Ovary (tissue), 3 donors: ENCODE data around the gene UQCR11.

Experiments used
- EP300 ChIP-seq: sonication (generic); formaldehyde crosslinking; IDR thresholded peaks from one replicate; pipeline ENCODE4 v1.6.1; 2017; ENCODE audit warnings: antibody characterized with exemption
- TF ChIP-seq, protein P1 (sequence below), 3 donors: fragments of 450-650 bp in 2 of 3; fragments of 200-600 bp in 1 of 3; IDR thresholded peaks; one replicate each; pipeline versions ENCODE4 v1.5.1 to v1.8.0; 2016 to 2022; ENCODE audit warnings: antibody characterized with exemption in 3 of 3, mild to moderate bottlenecking in 1 of 3
- donor health status: DM: no; HTN: no; CAD: no.

DNA sequence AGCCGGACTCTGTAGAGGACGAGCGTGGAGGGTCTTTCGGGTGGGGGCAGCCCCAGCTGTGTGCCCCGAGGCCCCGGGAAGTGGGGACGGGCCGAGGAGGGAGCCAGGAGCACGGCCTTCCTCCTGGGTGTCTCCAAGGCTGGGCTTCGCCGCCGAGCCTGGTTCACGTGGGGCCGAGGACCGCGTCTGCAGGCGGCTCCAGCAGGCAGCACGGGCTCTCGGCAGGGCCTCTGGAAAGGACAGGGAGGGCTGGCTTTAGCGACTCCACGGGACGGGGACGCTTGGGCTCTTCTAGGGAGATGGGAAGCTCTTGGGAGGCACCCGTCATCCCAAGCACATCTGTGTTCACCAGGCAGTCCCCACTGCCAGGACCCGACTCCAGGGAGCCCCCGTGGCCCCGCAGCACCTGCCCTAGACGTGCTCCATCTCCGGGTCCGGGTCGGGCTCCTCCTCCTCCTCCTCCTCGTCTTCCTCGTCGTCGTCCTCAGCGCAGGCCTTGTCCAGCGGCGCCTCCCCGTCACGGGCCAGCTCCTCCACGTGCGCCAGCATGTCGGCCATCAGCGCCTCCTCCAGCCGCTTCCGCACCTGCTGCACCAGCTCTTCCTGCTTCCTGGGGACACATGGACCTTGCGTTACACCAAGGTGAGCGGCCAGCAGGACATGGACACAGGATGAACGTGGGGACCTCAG, 27.2 kb downstream of the UQCR11 start:
- TF ChIP-seq, protein P1, sequence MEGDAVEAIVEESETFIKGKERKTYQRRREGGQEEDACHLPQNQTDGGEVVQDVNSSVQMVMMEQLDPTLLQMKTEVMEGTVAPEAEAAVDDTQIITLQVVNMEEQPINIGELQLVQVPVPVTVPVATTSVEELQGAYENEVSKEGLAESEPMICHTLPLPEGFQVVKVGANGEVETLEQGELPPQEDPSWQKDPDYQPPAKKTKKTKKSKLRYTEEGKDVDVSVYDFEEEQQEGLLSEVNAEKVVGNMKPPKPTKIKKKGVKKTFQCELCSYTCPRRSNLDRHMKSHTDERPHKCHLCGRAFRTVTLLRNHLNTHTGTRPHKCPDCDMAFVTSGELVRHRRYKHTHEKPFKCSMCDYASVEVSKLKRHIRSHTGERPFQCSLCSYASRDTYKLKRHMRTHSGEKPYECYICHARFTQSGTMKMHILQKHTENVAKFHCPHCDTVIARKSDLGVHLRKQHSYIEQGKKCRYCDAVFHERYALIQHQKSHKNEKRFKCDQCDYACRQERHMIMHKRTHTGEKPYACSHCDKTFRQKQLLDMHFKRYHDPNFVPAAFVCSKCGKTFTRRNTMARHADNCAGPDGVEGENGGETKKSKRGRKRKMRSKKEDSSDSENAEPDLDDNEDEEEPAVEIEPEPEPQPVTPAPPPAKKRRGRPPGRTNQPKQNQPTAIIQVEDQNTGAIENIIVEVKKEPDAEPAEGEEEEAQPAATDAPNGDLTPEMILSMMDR (IDR thresholded peaks at IDR 0.05): no peak
- TF ChIP-seq EP300: no peak
